Measurements from ENCODE around the gene RNF126. TPM values are rescaled to one million over a fixed set of nuclear protein-coding genes. Genes with fewer than 3 reads are reported as not detected.
"Not testable (repeated sequence)": the region's sequence is repeated elsewhere in the genome, so short reads cannot be mapped to it uniquely, and the experiment has no call there.

Gene RNF126
- total RNA-seq, 1 donor from 2014 or later: 53.0 TPM

DNA sequence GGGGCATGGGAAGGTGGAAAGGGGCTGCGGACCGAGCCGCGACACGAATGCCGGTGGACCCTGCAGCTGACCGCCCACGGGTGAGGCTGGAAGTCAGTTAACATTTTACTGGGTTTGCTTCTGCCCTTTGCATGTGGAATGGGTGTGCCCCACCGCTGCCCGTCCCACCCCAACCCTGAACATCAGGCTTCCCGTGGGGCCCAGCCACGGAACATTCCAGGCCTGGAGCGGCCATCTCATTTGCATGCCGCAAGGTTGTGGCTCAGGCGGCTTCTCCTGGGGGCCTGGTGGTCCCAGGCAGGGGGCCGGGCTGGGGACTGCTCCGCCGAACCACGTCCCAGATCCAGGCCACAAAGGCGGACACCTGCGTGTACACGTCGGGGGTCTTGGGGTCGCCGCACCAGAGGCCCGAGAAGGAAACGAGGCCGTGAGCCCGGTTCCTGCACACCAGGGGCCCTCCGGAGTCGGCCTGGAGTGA lies 22.5 kb upstream of the RNF126 start:
- ATAC-seq: no peak

DNA sequence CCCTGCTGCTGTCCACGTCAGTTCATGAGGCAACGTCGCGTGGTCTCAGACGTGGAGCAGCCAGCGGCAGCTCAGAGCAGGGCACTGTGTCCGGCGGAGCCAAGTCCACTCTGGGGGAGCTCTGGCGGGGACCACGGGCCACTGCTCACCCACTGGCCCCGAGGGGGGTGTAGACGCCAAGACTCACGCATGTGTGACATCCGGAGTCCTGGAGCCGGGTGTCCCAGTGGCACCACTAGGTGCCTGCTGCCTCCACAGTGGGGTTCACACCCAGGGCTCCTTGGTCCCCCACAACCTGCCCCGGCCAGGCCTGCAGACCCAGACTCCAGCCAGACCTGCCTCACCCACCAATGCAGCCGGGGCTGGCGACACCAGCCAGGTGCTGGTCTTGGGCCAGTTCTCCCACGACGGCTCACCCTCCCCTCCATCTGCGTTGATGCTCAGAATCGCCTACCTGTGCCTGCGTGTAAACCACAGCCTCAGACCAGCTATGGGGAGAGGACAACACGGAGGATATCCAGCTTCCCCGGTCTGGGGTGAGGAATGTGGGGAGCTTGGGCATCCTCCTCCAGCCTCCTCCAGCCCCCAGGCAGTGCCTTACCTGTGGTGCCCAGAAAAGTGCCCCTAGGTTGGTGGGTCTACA lies 19.8 kb upstream of the RNF126 start:
- ATAC-seq: no peak

DNA sequence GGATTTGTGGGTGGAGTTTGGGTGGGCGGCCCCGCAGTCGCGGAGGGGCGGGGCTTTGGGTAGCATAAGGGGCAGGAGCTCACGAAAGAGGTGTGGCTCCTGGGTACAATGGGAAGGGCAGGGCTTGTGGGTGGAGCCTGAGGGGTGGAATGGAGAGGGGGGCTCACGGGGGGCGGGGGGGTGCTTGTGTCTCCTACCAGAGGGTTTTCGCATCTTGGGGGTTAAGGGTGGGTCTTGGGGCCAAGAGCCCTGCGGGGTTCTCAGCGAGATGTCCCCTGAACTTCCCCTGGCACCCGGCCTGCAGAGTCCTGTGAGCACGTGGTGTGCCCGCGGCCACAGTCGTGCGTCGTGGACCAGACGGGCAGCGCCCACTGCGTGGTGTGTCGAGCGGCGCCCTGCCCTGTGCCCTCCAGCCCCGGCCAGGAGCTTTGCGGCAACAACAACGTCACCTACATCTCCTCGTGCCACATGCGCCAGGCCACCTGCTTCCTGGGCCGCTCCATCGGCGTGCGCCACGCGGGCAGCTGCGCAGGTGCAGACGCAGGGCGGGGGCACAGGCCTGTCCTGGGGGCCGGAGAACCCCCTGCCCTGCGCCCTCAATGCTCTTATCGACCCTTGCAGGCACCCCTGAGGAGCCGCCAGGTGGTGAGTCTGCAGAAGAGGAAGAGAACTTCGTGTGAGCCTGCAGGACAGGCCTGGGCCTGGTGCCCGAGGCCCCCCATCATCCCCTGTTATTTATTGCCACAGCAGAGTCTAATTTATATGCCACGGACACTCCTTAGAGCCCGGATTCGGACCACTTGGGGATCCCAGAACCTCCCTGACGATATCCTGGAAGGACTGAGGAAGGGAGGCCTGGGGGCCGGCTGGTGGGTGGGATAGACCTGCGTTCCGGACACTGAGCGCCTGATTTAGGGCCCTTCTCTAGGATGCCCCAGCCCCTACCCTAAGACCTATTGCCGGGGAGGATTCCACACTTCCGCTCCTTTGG lies 18.3 kb upstream of the RNF126 start:
- ATAC-seq: no peak

DNA sequence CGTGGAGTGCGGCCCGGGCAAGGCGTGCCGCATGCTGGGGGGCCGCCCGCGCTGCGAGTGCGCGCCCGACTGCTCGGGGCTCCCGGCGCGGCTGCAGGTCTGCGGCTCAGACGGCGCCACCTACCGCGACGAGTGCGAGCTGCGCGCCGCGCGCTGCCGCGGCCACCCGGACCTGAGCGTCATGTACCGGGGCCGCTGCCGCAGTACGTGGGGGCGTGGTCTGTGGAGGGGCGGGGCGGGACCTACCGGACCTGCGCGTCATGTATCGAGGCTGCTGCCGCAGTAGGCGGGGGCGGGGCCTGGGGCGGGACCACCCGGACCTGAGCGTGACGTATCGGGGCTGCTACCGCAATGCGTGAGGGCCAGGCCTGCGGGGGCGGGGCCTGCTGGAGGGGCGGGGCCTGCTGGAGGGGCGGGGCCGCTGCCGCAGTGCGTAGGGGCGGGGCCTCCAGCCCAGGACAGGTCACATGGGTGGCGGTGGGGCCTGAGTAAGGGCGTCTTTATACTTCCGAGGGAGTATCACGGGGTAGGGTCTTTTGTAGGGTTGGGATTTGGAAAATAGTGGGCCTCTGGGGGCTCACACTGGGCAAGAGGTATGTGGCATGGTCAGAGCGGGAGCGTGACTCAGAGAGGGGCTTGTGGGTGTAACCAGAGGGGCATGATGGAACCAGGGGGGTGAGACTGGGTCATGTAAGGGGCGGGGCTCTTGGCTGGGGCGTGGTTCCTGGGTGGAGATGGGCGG lies 17.4 kb upstream of the RNF126 start:
- peak; percentile 93 for ATAC-seq

DNA sequence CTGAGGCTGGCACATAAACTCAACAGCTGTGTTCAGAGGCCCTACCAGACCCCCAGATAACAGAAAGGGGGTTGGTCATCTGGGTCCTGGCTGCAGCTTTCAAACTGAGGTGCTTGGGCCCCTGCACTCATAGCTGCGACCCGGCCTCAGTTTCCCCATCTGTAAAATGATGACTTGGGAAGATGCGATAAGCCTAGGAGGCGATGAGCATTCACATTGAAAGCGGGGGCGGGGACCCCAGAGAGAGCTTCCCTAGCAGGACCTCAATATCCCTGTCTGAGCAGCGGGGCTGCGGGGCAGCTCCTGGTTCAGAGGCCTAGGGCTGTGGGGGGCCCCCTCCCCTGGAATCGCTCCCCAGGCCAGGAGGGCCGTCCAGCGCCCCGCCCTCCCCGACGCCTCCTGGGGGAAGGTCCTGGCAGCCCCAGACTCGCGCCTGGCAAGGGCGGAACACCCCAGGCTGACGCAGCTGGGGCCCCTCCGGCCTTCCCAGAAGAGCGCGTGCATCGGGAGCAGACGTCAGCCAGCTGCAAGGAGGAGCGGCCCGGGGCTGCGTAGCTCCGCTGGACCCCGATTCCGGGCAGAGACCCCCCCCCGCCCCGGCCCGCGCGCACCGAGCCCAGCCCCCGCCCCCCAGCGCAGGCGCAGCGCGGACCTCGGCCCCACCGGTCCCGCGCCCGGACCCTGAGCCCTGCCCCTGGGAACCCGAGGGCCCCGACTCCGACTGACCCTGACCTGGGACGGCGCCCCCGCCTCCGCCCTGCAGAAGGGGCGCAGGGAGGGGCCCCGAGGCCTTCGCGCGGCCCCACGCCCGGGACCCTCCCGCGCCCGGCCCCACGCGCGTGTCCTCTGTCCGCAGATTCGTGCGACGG lies 16.6 kb upstream of the RNF126 start:
- peak; percentile 1 for ATAC-seq

DNA sequence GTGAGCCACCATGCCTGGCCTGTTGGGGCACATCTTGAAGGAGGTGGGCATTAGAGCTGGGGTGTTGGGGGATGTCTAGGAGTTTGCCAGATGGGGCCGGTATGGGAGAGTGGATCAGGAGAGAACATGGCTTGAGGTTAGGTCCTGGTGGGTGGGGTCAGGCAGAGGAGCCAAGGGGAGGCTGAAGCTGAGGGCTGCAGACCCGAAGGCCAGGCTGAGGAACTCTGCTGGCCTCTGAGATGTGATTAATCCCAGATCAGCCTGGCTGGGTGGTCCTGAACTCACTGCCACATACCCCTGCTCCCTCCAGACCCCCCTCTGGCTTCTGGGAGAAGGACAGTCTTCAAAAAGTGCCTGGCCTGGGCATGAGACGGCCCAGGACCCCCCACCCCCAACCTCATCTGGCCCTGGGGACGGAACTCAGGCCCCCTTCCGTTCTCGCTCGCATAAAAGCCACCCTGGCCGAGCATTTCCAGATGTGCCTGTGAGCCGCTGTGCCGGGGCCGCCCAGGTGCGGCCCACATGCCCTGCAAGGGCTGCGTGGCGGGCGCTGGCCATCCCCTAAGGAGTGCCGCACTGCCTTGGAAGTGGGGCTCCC lies 15.9 kb upstream of the RNF126 start:
- no peak for ATAC-seq

DNA sequence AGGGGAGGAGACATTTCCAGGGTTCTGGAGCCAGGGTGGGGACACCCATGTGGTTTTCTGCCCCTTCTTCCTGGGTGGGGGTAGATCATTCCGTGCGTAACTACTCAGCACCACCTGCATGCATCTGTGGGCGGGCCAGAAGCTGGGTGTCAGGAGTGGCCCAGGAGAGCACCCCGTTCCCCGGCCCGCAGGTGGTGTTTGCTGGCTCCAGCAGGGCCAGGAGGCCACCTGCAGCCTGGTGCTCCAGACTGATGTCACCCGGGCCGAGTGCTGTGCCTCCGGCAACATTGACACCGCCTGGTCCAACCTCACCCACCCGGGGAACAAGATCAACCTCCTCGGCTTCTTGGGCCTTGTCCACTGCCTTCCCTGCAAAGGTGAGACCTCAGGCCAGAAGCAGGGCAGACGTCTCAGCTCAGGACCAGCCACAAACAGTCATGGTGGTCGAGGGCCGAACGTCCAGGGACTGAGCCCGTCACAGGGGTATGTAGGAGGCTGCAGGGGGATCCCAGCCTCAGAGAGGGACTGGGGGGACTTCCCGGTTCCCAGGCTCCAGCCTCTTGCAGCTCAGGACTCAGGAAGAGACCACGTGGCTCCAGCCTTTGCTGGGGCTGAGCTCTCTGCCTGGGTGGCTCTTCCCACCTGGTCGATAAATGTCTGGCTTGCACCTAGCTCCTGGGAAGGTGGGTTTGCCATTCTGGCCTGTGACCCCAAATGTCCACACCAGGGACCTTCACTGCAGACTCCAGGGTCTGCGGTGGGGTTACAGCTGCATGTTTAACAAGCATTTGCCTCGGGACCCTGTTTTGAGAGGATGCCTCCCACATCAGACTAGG lies 14.8 kb upstream of the RNF126 start:
- ATAC-seq: no peak

DNA sequence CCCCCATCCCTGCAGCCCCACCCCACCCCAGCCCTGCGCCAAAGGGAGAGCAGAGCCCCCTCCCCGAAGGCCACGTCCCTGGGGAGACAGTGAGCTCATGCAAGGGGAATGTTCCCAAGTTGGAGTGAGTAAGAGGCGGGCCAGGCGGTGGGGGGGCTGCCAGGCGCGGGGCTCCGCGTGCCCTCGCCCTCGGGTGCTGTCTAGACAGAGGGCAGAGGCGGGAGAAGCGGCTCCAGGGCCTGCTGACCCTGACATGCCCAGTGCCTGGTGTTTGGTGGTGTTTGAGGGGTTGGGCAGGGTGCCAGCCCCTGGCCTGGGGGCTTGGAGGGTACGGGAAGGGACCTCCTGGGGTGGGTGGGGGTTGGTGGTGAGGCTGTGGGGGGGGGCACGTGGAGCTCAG lies 14.2 kb upstream of the RNF126 start:
- no peak for ATAC-seq

DNA sequence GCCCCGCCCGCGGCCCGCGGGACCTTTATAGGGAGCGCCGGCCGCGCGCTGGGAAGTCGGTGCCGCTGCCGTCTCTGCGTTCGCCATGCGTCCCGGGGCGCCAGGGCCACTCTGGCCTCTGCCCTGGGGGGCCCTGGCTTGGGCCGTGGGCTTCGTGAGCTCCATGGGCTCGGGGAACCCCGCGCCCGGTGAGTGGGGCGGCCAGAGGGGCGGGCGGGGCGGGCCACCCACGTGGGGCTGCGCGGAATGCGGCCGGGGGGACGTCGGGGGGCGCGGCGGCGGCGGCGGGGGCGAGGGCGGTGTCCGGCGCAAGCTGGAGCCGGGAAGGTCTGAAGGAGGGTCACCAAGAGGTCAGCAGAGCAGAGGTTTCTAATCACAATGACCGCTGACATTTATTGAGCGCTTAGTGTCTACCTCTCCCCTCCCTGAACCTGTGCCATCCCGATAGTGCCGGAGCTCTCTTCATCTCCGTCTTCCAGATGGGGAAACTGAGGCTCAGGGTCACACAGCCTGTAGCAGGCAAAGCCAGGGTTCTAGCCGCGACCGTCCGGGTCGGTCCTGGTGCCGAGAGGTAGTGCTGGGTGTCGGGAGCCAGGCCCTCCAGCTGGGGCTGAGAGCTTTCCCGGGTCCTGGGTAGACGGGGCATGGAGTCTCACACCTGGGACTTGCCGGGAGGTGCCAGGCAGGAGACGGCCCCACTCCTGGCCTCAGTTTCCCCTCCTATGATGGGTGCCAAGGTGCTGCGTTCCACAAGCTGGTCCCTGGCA lies 13.5 kb upstream of the RNF126 start, which contains the start of gene FSTL3:
FSTL3 (plus strand) TSS at position 54 of the 767 bp plus-strand sequence; CDS start at position 86, 32 bp downstream.
- no peak for ATAC-seq

DNA sequence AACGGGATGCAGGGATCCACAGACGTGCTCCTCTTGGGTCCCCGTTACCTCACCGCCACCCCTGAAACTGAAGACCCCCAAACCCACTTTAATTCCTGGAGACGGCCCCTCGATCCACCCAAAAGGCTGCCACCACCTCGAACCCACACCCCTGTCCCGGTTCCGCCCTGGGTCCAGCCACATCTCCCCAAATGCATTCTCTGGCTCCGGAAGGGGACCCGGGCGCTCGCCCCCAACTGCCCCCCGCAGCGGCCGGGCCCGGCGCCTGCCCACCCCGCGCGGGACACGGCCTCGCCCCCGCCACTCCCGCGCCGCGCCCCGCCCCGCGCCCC lies 13.0 kb upstream of the RNF126 start:
- no peak for ATAC-seq

DNA sequence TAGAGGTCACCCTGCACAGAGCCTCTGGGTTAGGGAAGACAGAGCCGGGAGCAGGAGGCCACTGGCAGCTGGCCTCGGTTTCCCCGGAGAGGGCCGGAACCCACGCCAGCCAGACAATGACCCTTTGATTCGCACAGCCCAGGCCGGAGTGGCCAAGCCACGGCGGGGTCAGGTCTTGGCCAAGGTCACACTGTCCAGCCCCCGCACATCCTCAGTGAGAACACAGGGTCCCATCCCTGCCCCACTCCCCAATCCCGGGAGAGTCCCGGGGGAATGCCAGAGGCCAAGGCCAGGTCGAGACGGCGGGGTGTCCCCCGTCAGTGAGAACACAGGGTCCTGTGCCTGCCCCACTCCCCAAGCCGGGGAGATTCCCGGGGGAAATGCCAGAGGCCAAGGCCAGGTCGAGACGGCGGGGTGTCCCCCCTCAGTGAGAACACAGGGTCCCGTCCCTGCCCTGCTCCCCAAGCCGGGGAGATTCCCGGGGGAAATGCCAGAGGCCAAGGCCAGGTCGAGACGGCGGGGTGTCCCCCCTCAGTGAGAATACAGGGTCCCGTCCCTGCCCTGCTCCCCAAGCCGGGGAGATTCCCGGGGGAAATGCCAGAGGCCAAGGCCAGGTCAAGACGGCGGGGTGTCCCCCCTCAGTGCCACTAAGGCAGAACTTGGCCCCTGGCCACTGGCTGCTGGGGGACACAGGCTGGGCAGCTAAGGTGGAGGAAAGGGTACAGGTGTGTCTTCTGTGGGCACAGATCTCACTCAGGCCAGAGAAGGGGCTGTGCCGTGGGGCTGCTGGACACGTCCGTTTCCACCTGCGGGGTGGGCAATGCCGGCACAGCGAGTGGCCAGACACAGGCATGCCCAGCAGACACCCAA lies 11.5 kb upstream of the RNF126 start:
- ATAC-seq: no peak

DNA sequence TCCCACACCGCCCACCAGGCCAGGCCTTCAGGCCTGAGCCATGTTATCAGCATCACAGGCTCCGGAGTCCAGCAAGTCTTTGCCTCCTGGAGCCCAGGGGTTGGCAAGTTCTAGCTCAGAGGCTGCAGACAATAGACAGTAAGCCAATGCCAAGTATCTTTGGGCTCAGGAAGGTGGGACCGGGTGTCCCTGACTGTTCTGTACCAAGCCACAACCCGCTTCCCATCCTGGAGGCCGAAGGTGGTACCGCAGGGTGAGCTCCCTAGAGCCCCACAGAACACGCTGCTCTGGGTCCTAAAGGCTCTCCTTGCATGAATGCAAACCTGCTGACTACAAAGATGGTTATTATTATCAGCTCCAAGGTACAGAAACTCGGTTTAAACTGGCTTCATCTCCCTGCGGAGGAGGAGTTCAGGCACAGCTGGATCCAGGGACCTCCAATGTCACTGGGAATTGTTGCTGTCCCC lies 7.6 kb upstream of the RNF126 start:
- no peak for ATAC-seq

DNA sequence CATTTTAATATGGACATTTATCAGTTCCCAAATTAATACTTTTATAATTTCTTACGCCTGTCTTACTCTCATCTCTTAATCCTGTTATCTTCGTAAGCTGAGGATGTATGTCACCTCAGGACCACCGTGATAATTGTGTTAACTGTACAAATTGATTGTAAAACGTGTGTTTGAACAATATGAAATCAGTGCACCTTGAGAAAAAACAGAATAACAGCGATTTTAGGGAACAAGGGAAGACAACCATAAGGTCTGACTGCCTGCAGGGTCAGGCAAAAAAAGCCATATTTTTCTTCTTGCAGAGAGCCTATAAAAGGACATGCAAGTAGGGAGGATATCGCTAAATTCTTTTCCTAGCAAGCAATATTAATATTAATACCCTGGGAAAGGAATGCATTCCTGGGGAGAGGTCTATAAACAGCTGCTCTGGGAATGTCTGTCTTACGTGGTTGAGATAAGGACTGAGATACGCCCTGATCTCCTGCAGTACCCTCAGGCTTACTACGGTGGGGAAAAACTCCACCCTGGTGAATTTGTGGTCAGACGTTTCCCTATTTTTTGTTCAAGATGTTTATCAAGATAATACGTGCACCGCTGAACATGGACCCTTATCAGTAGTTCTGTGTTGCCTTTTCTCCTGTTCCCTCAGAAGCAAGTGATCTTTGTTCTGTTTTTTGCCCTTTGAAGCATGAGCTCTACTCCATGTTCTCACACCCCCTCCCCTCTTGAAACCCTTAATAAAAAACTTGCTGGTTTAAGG lies 5.8 kb upstream of the RNF126 start:
- ATAC-seq: not testable (repeated sequence)

DNA sequence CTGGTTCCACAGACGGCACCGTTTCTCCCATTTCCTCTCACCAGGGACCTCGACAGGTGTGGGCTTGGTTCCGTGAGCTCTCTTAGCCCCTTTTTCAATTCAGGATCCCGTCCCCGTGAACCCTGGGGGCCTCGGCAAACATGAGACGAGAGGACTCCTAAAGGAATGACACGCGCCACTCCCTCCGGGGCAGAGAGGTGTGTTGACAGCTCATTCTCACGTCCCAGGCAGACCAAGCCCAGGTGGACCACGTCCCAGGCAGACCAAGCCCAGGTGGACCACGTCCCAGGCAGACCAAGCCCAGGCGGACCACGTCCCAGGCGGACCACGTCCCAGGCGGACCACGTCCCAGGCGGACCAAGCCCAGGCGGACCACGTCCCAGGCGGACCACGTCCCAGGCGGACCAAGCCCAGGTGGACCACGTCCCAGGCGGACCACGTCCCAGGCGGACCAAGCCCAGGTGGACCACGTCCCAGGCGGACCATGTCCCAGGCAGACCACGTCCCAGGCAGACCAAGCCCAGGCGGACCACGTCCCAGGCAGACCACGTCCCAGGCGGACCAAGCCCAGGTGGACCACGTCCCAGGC lies 4.1 kb upstream of the RNF126 start:
- not testable (repeated sequence) for ATAC-seq

DNA sequence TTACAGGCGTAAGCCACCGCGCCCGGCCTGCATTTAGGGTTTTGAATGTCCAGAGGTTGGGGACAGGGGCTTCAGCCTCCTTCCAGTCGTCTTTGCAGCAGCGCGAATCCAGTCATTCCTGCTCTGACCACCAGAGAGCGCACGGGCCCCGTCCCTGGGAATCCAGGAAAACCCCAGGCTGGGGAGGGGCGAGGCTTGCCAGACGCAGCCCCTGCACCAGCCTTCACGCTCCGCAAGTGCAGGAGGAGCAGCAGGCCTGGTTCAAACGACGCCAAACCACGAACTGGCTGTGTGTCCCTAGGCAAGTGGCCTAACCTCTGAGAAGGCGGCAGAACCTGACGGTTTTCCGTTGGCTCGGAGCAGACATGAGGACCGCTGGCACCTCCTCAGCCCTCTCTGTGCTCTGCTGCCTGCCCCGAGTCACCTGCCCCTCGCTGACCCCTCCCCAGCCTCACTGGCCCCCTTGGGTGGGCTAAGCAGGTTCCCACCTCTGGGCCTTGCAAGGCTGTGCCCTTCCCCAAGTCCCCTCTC lies 2.0 kb upstream of the RNF126 start:
- no peak for ATAC-seq

DNA sequence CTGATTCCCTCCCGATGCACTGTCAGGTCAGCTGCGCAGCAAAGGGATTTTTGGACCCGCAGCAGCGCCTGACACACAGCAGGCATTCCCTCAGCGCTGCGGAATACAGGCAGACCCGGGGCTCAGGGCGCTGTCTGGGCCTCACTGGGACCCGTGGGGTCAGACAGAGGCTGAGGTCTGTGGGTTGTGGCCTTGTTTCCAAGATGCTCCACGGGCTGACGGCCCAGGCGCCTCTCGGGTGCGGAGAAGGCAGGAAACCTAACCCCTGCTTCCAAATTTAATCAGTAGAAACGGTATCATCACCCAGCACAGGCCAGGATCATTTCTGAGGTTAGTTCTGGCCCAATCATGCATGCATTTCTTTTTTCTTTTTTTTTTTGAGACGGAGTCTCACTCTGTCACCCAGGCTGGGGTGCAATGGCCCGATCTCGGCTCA lies 686 bp upstream of the RNF126 start:
- no peak for ATAC-seq

Data from esophagus mucosa (tissue), 1 donor.